Cardiac atrium fibroblast (primary cell): ENCODE measurements around the gene PROK1. TPM values are rescaled to one million over a fixed set of nuclear protein-coding genes. Genes with fewer than 3 reads are reported as not detected.

Experiments used
- total RNA-seq: library from RNA; depleted of rRNA; stranded (reverse); fragments of >200 nt; gene quantifications from 2 replicates; pipeline ENCODE4 v1.2.3, GENCODE V29; 2015

The PROK1 gene, protein sequence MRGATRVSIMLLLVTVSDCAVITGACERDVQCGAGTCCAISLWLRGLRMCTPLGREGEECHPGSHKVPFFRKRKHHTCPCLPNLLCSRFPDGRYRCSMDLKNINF
- not detected in 2 replicates for total RNA-seq

GRCh38 chr1:110450929-110451328 is at the start of gene PROK1:
Gene PROK1, plus strand, starts transcription at chr1:110451149. Its CDS starts 68 bp downstream, at chr1:110451217.

DNA sequence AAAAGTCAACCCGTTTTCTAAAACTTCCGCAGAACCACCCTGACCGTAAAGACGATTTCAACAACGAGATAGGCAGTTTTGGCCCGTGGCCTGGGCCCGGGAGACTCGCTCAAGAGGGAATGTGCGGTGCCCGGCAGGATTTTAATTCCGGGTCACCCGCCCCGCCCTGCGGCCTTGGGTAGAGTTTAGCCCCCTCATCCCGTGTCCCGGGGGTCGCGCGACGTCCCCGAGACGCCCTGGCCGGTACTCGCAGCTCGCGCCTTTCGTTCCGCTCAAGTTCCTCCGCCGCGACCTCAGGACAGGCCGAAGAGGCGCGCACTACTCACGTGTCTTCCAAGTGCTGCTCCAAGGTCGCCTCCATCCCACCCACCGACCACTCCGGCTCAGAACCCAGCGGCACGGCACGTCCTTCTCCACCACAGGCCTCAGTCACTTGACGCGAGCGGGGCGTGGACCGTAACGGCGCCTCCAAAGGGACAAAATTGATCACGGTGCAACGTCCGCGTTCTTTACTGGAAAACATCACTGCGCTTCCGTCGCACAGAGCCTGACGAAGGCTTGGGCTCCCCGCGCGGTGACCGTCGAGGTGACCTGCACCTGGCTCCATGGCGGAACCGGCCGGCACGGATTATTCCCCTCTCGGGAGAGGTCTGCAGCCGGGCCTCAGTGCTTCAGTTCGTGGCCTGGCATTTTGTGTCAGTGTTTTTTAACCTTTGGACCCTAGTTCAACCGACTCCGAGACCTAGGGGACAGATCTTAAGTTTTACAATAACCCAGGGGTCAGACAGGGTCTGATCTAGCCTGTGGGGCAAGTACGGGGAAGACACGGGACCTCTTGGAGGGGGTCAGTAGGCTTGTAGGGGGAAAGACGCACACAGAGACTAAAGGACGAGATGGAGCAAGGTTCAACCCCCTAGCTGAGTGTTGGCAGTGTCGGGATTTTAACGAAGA is 43.4 kb upstream of the PROK1 start, which contains the start of gene LAMTOR5:
TSS of gene LAMTOR5 (minus strand) at position 435 of the 951 bp plus-strand sequence. CDS start at position 361, 74 bp downstream.

Other genes with a start within 250 kb of the PROK1 start
- 2.5 and 3.4 TPM in 2 replicates for gene KCNC4, start 240.8 kb upstream of the PROK1 start, total RNA-seq
- gene RBM15, start 111.8 kb upstream of the PROK1 start, total RNA-seq: 14.6 and 18.2 TPM in 2 replicates
- gene SLC16A4, start 60.1 kb upstream of the PROK1 start, total RNA-seq: 10.4 and 17.7 TPM in 2 replicates
- gene LAMTOR5, start 43.5 kb upstream of the PROK1 start, total RNA-seq: 139 and 153 TPM in 2 replicates
- gene KCNA10, start 68.0 kb downstream of the PROK1 start, total RNA-seq: not detected in 2 replicates
- 0.16 TPM in 1 of 2 replicates, not detected in the other for gene KCNA2, start 155.2 kb downstream of the PROK1 start, total RNA-seq
- not detected in 2 replicates for gene KCNA3, start 223.8 kb downstream of the PROK1 start, total RNA-seq